SK-N-SH (cell line): ENCODE data around the gene NIPAL3.

ENCODE experiments used
- CTCF ChIP-seq: fragments of 200-600 bp; sonication (generic); IDR thresholded peaks from 2 replicates; pipeline ENCODE4 v1.6.1; 2017; ENCODE audit warnings: antibody characterized with exemption, mild to moderate bottlenecking, moderate library complexity
- EZH2phosphoT487 ChIP-seq: fragments of 200-600 bp; sonication (generic); IDR thresholded peaks from 2 replicates; pipeline ENCODE4 v1.6.1; 2017; ENCODE audit warnings: low read depth, mixed run types, mild to moderate bottlenecking, antibody characterized with exemption, moderate library complexity, borderline replicate concordance
- MAX ChIP-seq: IDR thresholded peaks from 2 replicates; pipeline ENCODE4 v1.4.0; 2012; ENCODE audit warnings: low read depth
- MXI1 ChIP-seq: IDR thresholded peaks from 2 replicates; pipeline ENCODE4 v1.6.1; 2012; ENCODE audit warnings: mild to moderate bottlenecking, low read depth, low read length, improper control_type of control experiment
- POLR2AphosphoS5 ChIP-seq: IDR thresholded peaks from 2 replicates; pipeline ENCODE4 v1.6.1; 2012; ENCODE audit warnings: low read depth, low read length
- RAD21 ChIP-seq: IDR thresholded peaks from 2 replicates; pipeline ENCODE4 v1.6.1; 2012; ENCODE audit warnings: mild to moderate bottlenecking, low read length
- REST ChIP-seq: IDR thresholded peaks from 2 replicates; pipeline ENCODE4 v1.6.1; 2012; ENCODE audit warnings: mild to moderate bottlenecking, low read depth, low read length, moderate library complexity
- SIN3A ChIP-seq: IDR thresholded peaks from 2 replicates; pipeline ENCODE4 v1.6.1; 2012; ENCODE audit warnings: low read depth, mild to moderate bottlenecking, low read length, moderate library complexity, borderline replicate concordance
- SMC3 ChIP-seq: IDR thresholded peaks from 2 replicates; pipeline ENCODE4 v1.6.1; 2012; ENCODE audit warnings: low read depth, low read length, improper control_type of control experiment
- TEAD4 ChIP-seq: IDR thresholded peaks from 2 replicates; pipeline ENCODE4 v1.4.0; 2012; ENCODE audit warnings: mild to moderate bottlenecking, borderline replicate concordance; ENCODE audit not compliant: insufficient read depth
- YY1 ChIP-seq: IDR thresholded peaks from 2 replicates; pipeline ENCODE4 v1.4.0; 2012; ENCODE audit warnings: low read depth, mild to moderate bottlenecking
- TF ChIP-seq, protein P1 (sequence below): IDR thresholded peaks from 2 replicates; pipeline ENCODE4 v1.4.0; 2012; ENCODE audit warnings: low read depth, borderline replicate concordance
- TF ChIP-seq, protein P2 (sequence below): fragments of 150-350 bp; IDR thresholded peaks from 2 replicates; pipeline ENCODE4 v1.6.1; 2017; ENCODE audit warnings: antibody characterized with exemption, low read length, low read depth, borderline replicate concordance

- TF ChIP-seq CTCF (no peak), MXI1 (no peak), REST (no peak), MAX (no peak), SMC3 (no peak), RAD21 (no peak), TEAD4 (no peak), EZH2phosphoT487 (no peak), POLR2AphosphoS5 (no peak), YY1 (no peak), SIN3A (no peak)
- TF ChIP-seq, protein P1, sequence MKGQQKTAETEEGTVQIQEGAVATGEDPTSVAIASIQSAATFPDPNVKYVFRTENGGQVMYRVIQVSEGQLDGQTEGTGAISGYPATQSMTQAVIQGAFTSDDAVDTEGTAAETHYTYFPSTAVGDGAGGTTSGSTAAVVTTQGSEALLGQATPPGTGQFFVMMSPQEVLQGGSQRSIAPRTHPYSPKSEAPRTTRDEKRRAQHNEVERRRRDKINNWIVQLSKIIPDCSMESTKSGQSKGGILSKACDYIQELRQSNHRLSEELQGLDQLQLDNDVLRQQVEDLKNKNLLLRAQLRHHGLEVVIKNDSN: no peak
- TF ChIP-seq, protein P2, sequence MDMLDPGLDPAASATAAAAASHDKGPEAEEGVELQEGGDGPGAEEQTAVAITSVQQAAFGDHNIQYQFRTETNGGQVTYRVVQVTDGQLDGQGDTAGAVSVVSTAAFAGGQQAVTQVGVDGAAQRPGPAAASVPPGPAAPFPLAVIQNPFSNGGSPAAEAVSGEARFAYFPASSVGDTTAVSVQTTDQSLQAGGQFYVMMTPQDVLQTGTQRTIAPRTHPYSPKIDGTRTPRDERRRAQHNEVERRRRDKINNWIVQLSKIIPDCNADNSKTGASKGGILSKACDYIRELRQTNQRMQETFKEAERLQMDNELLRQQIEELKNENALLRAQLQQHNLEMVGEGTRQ: no peak
Observed at GRCh38 chr1:24481843-24482610, 66.4 kb downstream of the NIPAL3 start.
